Neural crest cell (in vitro differentiated cells): Measurements from ENCODE around the gene BPI. TPM values are rescaled to one million over a fixed set of nuclear protein-coding genes. Genes with fewer than 3 reads are reported as not detected.

ENCODE experiments used
- DNase-seq: peaks from one replicate; pipeline ENCODE4 v3.0.0; 2021; ENCODE audit warnings: low read depth, mixed read lengths, low spot score
- H3K27ac Mint-ChIP-seq: one replicate; pipeline ENCODE4 v1.8.0; 2021; ENCODE audit warnings: mild to moderate bottlenecking, mixed read lengths; ENCODE audit not compliant: unreplicated experiment
- H3K27me3 Mint-ChIP-seq: 2 replicates; pipeline ENCODE4 v1.8.0; 2021; ENCODE audit warnings: low read depth, mild to moderate bottlenecking, mixed read lengths
- H3K36me3 Mint-ChIP-seq: 2 replicates; pipeline ENCODE4 v1.8.0; 2021; ENCODE audit warnings: low read depth, mild to moderate bottlenecking, mixed read lengths
- H3K4me1 Mint-ChIP-seq: 2 replicates; pipeline ENCODE4 v1.8.0; 2021; ENCODE audit warnings: mixed read lengths
- H3K4me3 Mint-ChIP-seq: one replicate; pipeline ENCODE4 v1.8.0; 2021; ENCODE audit warnings: mild to moderate bottlenecking, mixed read lengths
- H3K9me3 Mint-ChIP-seq: 2 replicates; pipeline ENCODE4 v1.8.0; 2021; ENCODE audit warnings: mixed read lengths
- CTCF ChIP-seq: fragments of 200-600 bp; sonication (generic); conservative IDR thresholded peaks from 2 replicates; pipeline ENCODE4 v1.5.0; 2021; ENCODE audit warnings: antibody characterized with exemption, mild to moderate bottlenecking
- total RNA-seq: library from RNA; stranded (reverse); gene quantifications from 2 replicates; pipeline ENCODE4 v1.2.1, GENCODE V29; 2021

Gene BPI
- total RNA-seq, 1 donor from 2014 or later, result not detected

GRCh38 chr20:38353316-38353715 lies 49.4 kb downstream of the BPI start:
- no peaks in the 10 kb centered on the region for H3K36me3 Mint-ChIP-seq

GRCh38 chr20:38354227-38354626 lies 50.3 kb downstream of the BPI start:
- H3K27ac Mint-ChIP-seq, result no peak overlapping the region
- H3K9me3 Mint-ChIP-seq, result no peaks in the 10 kb centered on the region
- TF ChIP-seq CTCF, result no peak
- H3K36me3 Mint-ChIP-seq, result no peaks in the 10 kb centered on the region
- H3K4me3 Mint-ChIP-seq, result no peak overlapping the region
- no peaks in the 10 kb centered on the region for H3K27me3 Mint-ChIP-seq
- peaks cover 11% of the 10 kb centered on the region for H3K4me1 Mint-ChIP-seq
- no peak for DNase-seq

More at GRCh38 chr20:38353316-38353715, 49.4 kb downstream of the BPI start:
- Mint-ChIP-seq H3K27me3 (no peaks in the 10 kb centered on the region), H3K27ac (no peak overlapping the region), H3K4me1 (peaks cover 5% of the 10 kb centered on the region), H3K4me3 (no peak overlapping the region), H3K9me3 (no peaks in the 10 kb centered on the region)
- TF ChIP-seq CTCF, result no peak
- DNase-seq, result no peak

GRCh38 chr20:38355161-38356012 lies 51.4 kb downstream of the BPI start:
- Mint-ChIP-seq H3K4me3 (no peak overlapping the region), H3K27me3 (no peaks in the 10 kb centered on the region), H3K36me3 (no peaks in the 10 kb centered on the region), H3K27ac (no peak overlapping the region), H3K9me3 (no peaks in the 10 kb centered on the region), H3K4me1 (peaks cover 11% of the 10 kb centered on the region)
- DNase-seq, result no peak
- TF ChIP-seq CTCF, result no peak

- Mint-ChIP-seq H3K4me3 (no peak overlapping the region), H3K36me3 (no peaks in the 10 kb centered on the region), H3K4me1 (peaks cover 11% of the 10 kb centered on the region), H3K9me3 (no peaks in the 10 kb centered on the region), H3K27me3 (no peaks in the 10 kb centered on the region), H3K27ac (no peak overlapping the region)
- no peak for DNase-seq
- TF ChIP-seq CTCF, result no peak
Measured at GRCh38 chr20:38357653-38358207, 53.8 kb downstream of the BPI start.

GRCh38 chr20:38358556-38358955 lies 54.6 kb downstream of the BPI start:
- no peaks in the 10 kb centered on the region for H3K9me3 Mint-ChIP-seq
- peaks cover 7% of the 10 kb centered on the region for H3K4me1 Mint-ChIP-seq
- no peaks in the 10 kb centered on the region for H3K27me3 Mint-ChIP-seq
- no peaks in the 10 kb centered on the region for H3K36me3 Mint-ChIP-seq
- H3K27ac Mint-ChIP-seq, result no peak overlapping the region
- DNase-seq, result no peak
- TF ChIP-seq CTCF, result no peak
- H3K4me3 Mint-ChIP-seq, result no peak overlapping the region
